ENCODE results near the gene ARL14.
A peak's percentile ranks its signal among the peaks of the same experiment; 100 is the strongest.

DNA sequence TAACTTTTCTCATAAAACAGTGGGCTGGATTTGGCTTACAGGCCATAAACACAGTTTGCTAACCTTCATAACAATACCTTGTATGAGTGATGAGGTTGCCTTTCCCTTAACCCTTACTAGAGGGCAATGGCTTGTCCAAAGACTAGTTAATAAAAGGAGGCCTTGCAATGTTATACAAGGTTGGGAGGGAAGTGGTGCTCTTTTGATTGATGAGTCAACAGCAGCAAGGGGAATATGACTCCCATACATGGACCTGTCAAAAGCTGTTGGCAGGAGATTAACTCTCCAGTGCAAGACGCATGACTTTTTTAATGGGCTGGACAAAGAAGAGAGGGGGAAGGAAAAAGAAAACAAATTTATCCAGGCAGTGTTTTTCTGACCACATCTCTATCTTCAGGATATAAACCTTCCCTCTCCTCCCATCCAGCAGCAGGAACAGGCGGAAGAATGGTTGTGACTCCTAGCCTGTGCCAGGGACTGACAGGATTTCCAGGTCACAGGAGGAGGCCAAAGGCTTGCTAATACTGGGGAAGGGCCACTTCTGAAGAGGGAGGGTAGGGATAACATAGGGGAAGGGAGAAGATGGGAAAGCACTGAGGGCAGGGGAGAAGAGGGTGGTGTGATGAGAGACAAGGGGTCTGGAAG is 35.2 kb upstream of the ARL14 start:
- TF ChIP-seq, protein P1, sequence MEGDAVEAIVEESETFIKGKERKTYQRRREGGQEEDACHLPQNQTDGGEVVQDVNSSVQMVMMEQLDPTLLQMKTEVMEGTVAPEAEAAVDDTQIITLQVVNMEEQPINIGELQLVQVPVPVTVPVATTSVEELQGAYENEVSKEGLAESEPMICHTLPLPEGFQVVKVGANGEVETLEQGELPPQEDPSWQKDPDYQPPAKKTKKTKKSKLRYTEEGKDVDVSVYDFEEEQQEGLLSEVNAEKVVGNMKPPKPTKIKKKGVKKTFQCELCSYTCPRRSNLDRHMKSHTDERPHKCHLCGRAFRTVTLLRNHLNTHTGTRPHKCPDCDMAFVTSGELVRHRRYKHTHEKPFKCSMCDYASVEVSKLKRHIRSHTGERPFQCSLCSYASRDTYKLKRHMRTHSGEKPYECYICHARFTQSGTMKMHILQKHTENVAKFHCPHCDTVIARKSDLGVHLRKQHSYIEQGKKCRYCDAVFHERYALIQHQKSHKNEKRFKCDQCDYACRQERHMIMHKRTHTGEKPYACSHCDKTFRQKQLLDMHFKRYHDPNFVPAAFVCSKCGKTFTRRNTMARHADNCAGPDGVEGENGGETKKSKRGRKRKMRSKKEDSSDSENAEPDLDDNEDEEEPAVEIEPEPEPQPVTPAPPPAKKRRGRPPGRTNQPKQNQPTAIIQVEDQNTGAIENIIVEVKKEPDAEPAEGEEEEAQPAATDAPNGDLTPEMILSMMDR (IDR thresholded peaks at IDR 0.05; ENCODE audit: extremely low read depth in 1 of 2, insufficient read depth in 1 of 2, low read depth in 1 of 2, low read length in 2 of 2) = no peak
- TF ChIP-seq POLR2A (IDR thresholded peaks at IDR 0.05; ENCODE audit: low read depth, low read length) (no peak), GATA2 (IDR thresholded peaks at IDR 0.05; ENCODE audit: insufficient read depth, insufficient read length, low read depth, low read length) (peak; percentile 74), POLR2AphosphoS5 (IDR thresholded peaks at IDR 0.05; ENCODE audit: insufficient read depth, low read depth, low read length) (peak; percentile 62), MYC (IDR thresholded peaks at IDR 0.05; ENCODE audit: low read depth, low read length) (no peak)
